GM19468 (cell line): Measurements from ENCODE around the gene NDUFS2.

Source experiments
- ATAC-seq: cut with Tn5 transposase; IDR thresholded peaks from one replicate; pipeline ENCODE4 v1.9.1; 2021; ENCODE audit warnings: mild to moderate bottlenecking, moderate library complexity, moderate number of reproducible peaks; ENCODE audit not compliant: unreplicated experiment; ENCODE audit errors: extremely low read depth

Gene NDUFS2

DNA sequence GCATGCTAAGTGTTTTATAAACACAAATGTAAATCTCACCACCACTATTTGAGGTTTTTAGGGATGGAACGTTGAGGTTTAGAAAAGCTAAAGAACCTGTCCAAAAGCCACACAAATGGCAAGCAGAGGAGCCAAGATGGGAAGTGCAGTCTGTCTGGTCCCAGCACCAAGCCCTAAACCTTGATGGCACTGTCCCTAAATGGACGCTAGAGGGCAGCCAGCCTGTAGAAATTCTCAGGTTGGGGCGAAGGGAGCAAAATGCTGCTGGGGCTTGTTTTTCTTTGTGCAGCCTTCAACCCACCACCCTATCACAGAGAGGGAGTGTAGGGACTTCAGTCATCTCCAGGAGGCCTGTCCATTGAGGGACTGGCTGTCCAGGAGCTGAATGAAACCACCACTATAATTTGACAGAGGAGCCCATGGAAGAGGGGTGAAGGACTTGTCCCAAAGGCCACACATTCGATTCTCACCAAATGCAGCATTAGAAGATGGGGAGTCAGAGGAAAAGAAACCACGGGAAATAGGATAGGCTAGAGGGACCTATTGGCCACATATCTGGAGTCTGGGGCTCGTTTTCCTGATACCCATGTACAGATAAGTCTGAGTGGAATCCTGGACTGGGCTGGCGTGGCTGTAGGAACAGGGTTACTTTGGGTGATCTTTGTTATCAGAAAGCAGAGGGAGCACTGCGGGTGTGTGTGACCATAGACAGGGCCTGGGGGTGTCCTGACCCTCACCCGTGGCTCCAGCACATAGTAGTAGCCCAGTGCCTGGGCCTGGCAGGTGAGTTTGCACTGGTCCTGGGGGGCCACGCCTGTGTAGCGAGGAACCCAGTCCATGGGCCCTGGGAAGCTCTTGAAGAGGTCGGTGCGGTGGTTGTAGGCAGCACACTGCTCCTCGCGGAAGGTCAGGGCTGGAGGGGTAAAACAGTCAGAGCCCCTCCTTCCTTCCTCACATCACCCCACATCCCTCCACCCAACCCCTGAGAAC is 9.4 kb upstream of the NDUFS2 start:
- ATAC-seq, result no peak

DNA sequence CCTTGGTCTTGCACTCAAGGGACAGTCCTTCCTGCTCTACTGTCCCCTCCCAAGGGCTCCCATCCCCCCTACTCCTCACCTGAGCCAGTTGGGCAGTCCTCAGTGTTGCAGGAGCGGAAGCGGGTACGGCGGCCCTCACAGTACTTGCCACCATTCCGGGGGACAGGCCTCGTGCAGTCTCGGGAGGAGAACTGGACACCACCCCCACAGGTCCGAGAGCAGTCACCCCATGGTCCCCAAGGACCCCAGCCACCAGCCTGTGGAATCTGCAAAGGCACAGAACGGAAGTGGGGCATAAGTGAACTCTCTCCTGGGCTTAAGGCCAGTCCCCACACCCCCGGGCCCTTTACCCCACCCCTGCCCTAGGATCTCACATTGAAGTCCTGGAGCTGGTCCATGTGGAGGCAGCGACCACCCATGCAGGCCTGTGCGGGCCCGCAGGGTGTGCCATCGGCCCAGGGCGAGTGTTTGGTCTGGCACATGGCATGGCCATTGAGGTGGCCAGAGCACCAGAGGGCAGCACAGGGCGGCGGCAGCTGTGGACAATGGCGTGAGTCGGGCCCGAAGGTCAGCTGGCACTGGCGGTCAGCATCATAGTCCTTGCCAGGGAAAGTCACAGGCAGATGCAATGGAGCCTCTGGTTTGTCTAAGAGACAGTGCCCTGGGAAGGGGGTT is 8.5 kb upstream of the NDUFS2 start:
- no peak for ATAC-seq

DNA sequence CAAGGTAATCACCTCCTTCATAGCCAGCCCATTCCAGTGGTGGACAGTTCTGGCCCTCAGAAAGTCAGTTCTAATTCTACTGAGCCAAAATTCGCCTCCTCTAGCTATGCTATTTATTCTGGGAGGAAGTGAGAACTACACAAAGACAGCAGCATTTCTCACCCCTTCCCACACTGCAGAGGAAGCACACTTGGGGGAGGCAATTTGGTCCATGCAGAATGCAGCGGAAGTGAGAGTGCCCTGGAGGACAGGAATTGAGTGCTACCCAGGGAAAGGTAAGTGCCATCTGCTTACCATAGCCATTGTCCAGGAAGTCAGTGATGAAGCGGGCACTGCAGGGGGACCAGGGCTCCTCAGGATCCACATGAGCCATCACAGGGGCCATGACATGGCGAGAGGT is 7.0 kb upstream of the NDUFS2 start:
- no peak for ATAC-seq

DNA sequence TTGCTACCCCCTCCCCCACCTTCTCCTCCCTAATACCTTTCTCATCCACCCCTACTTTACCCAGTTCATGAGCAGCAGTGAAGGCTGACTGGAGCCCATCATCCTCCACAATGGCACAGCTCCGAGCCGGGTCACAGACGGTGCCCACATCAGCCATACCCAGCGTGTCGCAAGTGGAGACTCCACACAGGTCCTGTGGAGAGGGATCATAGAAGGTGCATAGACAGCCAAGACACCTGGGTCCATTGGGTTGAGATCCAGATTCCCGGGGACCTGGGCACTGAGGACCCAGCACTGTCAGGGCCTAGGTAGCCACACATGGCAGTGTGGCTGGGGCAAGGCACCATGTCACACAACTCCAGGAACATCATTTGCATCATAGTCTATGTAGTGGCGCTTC is 6.1 kb upstream of the NDUFS2 start:
- ATAC-seq, result no peak

DNA sequence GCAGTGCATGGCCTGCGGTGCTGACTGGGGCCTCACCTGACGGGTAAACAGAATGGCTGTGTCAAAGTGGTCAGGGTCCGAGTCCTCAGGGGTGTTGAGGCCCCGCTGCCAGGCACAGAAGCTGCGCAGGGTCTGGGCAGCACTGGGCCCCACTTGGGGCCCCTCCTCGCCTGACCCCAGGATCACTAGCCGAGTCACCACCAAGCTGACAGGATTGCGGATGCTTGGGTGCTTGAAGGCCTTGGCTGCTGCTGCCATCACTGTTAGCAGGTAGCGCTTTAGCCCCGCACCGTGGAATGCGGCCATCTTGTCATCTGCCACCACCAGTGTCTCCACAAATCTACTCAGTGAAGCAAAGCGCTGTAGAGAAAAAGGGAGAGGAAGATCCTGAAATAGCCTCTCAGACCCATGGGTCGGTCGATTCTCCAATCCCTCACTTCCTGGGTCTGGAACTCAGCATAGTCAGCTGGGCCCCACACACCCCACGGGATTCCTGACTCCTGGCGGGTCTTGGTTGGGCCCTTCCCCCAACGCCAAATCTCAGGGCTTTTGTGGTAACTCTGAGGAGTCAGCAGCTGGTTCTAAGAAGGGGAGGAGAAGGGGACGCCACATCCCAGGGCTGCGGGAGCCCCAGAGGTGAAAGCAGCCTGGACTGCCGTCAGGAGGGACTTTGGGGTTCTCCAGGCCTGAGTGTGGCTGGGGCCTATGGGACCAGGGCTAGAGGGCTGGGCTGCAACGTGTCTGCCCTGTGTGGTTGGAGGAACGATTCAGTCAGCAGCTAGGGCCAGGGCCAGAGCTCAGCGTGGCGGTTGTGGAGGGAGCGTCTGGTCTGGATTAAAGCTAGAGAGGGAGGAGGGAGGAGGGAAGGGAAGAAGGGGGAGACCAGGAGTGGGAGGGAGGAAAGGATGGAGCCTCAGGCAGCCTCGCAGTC is 5.4 kb upstream of the NDUFS2 start:
- no peak for ATAC-seq

DNA sequence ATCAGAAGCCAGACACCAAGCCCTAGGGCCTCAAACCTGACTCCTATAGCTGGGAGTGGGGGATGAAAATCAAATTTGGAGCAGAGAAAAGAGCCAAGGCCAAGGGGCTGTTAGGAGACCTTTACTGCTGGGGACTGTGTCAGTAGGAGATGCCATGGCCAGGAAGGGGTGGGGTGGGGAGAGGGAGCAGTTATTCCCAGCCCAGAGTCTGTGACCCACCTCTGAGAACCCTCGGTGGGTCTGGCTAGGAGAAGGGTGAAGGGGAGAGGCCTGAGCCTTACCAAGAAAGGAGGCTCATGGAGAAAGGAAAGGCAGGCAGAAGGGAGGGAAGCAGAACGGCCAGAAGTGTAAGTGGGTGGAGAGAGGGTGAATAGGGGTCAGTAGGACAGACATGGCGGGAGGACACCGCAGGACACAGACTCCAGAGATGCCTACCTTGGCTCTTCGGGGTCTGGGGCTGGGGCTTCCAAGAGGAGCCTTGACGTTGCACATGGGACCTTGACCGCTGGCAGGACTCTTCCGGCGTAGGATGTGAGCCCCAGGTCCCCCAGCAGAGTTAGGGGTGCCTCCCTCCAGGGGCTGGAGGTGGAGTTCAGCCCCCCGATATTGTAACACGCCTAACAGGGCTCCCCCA is 4.5 kb upstream of the NDUFS2 start:
- no peak for ATAC-seq

DNA sequence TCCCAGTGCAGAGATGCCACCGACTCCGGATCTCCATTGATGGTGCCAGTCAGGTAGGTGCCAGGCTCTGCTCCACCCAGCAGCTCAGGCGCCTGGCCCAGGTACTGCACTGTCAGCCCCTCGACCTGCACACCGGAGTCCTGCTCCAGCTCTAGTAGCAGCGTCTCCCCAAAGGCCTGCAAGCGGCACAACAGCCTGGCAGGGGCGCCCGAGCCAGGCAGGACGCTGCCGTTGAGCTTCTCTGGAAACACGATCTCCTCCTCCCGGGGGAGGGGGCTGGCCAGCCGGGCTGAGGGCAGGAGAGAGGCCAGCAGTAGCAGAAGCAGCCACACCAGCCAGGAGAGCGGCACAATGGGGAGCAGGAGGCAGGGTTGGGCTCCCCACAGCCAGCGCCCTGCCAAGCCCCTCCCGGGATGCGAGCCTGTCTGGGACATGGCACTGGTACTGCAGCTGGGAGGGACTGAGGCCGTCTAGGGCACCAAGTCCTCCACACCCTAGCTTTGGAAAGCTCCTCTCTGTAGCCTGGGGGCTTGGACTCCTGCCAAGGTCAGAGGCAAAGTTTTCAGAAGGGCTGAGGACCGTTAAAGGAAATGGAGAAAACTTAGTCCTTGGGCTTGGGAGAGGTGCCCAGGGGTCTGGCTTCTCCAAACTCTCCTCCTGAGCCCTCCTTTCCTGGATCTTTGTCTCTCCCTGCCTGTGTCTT is 3.8 kb upstream of the NDUFS2 start:
- ATAC-seq, result no peak

DNA sequence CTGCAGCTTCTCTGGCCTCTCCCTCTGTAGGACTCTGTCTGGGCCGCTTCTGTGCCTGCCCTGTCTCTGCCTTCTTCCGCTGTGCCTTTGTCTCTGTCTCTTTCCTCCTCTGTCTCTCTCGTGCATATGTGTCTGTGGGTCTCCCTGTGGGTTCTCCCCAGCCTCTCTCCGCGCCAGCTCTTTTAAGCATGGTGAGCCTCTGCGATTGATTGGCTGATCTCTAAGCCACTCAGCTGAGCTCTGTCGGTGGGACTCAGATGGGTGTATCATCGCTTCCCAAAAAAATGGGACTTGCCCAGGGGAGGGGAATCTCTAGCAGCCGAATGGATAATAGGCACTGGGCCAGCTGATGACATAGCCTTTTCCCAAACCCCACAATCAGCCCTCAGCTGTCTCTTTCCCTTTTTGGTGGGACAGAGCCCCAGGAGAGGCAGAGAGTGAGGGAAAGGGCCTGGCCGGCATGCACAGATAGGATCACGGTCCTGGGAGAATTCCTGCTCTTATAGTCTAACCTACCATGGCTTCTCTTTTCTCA is 3.2 kb upstream of the NDUFS2 start, which contains the start of gene ADAMTS4:
TSS of gene ADAMTS4 (minus strand) at position 158 of the 535 bp plus-strand sequence. CDS start 427 bp downstream, outside the sequence.
- ATAC-seq, result no peak

DNA sequence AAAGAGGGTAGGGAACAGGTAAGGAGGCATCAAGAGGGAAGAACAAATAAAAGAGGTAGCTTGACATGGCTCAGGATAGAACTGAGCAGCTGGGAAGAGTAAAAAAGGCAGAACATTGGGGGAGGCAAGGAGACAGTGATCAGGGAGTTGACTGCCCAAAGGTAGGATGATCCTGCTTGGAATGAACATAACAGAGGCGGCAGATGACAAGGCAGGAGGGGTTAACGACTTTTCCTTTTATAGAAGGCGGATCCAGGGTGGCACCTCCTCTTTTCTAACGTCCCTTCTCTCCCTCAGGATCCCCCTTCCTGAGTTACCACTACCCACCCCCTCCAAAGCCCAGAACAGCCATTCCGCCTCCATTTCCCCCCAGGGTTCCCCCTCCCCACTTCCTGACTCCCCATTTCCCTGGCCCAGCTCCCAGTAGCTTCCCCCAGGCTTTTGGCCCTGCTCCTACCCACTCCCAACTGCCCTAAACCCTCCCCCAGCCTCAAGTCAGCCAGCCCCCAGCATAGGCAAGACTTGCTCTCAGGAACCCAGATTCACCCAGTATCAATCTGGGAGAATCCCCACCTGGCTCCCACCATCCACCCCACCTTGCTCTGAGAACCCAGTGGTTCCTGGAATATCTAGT is 2.5 kb upstream of the NDUFS2 start:
- no peak for ATAC-seq

DNA sequence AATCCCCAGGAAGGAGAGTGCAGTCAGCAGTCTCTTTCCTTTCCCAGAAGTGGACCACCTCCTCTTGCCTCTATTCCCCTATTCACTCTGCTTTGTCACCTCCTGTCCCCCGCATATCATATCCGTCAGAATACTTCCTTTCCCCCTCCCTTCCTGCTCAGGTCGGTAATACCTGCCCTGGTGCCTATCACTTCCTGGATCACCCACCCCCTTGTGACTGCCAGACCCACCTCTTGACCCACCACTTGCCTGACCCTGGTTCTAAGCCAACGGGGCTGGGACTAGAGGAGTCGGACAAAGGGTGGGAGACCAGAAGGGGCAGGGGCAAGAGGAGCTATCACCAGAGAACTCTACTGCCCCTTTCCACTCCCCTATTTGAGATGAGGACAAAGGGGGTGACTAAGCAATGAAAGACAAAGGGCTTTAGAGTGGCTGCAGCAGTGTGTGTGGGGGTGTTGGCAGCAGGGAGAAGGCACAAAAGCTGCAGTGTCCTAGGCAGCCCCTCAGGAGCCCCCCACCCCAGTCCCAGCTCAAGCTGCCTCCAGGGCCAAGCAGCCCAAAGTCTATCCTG is 1.7 kb upstream of the NDUFS2 start:
- ATAC-seq, result no peak

DNA sequence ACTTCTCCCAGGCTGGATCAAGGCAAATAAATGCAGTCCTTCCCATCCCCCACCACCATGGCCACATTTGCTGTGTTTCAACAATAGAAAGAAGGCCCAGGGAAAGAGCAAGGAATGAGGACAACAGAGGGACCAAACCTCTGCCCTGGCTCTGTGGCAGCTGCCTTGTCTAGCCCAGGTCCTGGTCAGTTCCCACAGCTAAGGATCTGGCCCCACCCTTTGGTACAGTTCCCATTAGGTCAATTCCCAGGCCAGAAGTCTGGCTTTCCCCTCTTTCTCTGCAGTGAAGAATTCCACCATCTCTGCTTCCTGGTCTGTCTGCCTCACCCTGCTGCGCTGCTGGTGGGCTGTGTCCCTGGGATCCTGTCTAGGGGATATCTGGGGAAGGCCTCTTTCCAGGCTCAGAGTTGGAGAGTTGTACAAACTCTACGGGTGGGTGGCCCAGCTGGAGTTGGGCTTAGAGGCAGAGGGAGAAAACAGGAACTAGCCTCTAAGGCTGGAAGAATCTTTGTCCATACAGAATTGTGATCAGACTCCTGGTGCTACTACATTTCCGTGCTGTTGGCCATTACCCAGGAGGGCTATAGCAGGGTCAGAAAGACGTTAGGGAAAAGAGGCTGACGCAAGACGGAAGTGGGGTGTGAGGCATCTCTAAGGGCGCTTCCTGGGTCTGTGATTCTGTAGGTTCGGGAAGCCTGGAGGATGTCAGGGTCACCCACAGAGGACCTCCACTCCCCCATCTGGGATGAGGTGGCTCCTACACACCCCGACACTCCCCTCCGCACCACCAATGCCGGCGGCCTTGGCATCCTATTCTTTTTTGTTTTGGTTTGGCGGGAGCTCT is 953 bp upstream of the NDUFS2 start:
- no peak for ATAC-seq

DNA sequence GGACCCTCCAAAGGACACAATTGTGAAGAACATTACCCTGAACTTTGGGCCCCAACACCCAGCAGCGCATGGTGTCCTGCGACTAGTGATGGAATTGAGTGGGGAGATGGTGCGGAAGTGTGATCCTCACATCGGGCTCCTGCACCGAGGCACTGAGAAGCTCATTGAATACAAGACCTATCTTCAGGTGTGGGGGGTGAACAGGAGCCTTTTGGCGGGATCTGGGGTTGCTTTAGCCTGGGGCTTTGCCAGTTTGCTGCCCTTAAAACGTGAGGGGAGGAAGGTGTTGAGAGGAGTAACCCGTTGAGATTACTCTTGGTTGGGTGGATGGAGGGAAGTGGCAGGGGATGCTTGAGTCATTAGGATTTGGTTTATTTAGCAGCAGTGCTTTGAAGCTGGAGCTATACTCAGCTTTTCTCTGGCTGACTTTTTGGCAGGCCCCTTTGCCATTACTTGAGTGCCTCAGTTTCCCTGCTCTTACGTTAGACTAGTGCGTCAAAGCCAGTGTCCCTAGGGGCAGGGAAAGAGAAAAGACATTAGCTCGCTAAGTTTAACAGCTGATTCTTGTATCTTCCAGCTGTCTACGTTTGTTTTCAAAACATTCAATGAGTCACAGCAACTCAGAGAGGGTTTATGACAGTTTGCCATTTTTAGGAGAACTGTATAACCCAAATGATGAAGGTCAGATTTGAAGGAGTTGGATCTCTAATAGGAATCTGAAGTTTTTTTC is 4.4 kb downstream of the NDUFS2 start:
- ATAC-seq, result no peak

DNA sequence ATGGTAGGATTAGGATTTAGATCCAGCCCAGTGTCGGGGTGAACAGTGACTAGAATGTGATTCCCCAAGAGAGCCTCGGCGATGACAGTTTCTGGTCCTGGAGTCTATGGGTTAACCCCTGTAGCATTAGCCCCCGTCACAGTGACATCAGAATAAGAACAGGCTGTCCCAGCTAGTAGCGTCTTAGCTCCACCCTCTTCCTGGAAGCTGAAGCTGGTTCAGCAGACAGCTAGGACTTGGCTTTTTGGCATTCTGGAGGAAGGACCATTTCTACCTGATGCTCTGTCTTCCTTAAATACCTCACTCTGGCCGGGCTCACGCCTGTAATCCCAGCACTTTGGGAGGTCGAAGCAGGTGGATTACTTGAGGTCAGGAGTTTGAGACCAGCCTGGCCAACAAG is 5.0 kb downstream of the NDUFS2 start:
- ATAC-seq, result no peak

DNA sequence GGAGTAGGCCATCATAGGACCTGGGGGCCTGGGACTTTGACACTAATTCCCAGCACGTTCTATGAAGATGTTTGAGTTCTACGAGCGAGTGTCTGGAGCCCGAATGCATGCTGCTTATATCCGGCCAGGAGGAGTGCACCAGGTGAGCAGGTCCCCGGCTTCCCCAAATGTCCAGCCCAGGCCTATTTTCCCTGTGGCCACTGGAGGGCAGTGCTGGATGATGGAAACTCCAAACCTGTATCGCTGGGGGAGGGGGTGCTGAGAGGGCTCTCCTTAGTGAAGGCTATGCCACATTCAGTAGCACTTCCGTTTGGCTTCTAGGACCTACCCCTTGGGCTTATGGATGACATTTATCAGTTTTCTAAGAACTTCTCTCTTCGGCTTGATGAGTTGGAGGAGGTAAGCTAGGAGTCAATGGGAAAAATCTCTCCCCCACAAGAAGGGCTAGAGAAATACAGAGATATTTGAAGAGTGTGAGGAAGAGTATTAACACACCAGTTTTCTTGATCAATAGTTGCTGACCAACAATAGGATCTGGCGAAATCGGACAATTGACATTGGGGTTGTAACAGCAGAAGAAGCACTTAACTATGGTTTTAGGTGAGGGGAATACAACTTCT is 7.7 kb downstream of the NDUFS2 start:
- no peak for ATAC-seq

DNA sequence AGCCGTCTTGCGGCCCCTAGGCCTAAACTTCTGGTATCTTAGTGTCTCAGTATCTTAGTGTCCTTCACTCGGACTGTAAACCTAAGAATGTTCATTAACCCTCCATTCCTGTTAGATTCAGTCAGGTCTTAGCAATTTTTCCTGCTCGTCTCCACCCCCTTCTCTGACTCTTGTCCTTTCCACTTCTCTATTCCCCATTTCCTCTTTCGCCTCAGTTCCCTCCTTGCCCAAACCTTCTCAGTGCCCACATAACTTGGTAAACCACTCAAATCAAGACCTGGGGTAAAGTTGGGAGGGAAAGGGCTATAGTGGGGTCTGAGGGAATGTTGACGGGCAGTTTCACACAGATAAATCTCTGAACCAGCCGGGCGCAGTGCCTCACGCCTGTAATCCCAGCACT is 12.2 kb downstream of the NDUFS2 start:
- ATAC-seq, result no peak

DNA sequence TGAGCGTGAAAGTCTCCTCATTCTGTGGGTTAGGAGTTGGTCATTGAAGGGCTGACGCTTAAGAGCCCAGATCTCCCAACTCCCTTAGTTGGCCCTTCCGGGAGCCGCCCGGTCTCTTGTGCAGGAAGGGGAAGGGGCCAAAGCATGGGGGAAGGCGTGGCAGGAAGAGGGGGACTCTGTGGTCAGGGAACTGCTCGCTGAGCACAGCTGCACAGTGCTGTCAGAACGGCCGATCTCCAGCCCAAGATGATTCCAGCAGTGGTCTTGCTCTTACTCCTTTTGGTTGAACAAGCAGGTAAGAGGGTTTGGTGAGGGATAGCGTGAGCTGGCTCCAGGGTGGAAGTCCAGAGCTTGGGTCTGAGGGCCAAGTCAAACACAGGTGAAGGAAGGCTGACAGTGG is 12.9 kb downstream of the NDUFS2 start, which contains the start of gene FCER1G:
TSS of gene FCER1G (plus strand) at position 220 of the 400 bp plus-strand sequence. CDS start at position 247, 27 bp downstream.
- ATAC-seq, result no peak
